NCI-H1436 treated with DMSO at 0.1 percent for 48 hours (cell line): Measurements from ENCODE around the gene ASPSCR1.

ENCODE experiments used
- DNase-seq: peaks from one replicate; lab custom pipeline; 2025; lab: John Stamatoyannopoulos, UW

The ASPSCR1 gene

GRCh38 chr17:82055023-82055964 lies 77.9 kb downstream of the ASPSCR1 start:
- DNase-seq, result no peak

DNA sequence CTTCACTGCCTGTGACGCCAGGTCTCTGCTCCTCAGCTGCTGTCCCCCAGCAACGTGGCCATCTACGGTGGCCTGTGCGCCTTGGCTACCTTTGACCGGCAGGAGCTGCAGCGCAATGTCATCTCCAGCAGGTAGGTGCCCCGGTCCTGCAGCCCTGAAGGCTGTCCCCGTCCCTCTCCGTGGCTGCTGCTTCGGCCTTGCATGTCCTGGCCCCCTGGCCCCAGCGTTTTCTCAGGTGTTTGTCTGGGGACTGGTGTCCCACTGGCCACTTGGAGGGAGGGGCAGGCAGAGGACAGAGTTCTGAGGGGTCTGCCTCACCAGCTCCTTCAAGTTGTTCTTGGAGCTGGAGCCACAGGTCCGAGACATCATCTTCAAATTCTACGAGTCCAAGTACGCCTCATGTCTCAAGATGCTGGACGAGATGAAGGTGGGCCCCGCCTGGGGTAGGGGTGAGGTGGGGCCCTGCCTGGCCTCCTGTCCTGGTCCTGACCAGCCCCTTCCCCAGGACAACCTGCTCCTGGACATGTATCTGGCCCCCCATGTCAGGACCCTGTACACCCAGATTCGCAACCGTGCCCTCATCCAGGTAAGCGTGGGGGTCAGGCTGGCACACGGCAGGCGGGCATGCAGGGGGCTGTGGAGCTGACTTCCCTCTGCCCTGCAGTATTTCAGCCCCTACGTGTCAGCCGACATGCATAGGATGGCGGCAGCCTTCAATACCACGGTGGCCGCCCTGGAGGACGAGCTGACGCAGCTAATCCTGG lies 78.7 kb downstream of the ASPSCR1 start:
- DNase-seq, result no peak

DNA sequence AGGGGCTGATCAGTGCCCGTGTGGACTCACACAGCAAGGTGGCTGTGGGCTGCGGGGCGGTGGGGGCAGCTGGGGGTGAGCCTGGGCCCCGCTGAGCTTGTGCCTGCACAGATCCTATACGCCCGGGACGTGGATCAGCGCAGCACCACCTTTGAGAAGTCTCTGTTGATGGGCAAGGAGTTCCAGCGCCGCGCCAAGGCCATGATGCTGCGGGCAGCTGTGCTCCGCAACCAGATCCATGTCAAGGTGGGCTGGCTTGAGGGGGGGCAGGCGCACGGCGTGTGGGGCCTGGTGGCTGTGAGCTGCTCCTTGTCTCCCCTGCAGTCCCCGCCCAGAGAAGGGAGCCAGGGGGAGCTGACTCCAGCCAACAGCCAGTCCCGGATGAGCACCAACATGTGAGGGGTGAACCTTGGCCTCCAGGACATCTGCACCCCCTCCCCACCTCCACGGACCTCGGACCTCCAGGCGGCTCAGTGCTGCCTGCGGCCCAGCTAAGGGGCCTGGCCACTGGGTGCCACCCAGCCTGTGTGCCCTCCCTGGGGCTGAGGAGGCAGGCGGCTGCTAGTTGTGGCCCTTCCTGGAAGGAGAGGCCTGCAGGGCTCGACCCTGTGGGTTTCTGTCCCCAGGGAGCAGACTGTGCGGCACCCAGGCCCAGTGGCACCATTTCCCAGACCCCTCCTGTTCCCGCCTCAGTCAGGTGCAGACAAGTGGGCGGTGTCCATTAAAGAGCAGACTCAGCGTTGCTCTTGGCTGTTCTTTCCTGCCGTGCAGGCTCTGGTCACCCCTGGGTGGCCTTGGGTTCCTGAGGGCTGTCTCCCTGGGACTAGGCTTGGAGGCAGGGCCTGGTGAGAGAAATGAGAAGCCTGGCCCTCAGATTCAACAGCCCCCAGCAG lies 79.5 kb downstream of the ASPSCR1 start:
- no peak for DNase-seq

DNA sequence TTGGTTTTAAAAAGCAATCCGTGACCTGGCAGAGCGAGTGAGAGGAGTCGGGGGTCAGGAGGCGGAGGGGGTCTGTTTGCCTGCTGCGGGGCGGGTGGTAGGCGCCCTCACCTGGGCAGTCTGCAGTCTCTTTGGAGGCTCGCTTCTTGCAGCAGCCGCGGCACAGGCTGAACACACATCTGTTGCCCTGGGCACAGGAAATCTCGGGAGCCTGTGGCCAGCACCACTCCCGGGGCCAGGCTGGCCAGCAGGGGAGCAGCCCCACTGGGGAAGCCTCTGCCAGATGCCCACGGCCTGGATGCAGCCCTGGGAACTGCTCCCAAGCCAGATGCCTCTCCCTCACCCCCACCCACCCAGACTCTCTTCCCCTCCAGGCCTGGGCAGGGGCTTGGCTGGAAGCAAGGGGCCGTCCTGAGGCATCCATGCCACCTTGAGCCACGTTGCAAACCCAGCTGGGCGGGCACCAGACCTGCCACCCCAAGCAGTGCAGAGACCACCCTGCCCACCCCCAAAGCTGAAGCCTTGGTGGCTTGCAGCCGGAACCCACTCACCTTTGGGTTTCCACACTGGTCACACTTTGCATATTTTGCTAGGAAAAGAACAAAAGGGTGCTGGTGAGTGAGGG lies 80.9 kb downstream of the ASPSCR1 start:
- DNase-seq, result no peak

DNA sequence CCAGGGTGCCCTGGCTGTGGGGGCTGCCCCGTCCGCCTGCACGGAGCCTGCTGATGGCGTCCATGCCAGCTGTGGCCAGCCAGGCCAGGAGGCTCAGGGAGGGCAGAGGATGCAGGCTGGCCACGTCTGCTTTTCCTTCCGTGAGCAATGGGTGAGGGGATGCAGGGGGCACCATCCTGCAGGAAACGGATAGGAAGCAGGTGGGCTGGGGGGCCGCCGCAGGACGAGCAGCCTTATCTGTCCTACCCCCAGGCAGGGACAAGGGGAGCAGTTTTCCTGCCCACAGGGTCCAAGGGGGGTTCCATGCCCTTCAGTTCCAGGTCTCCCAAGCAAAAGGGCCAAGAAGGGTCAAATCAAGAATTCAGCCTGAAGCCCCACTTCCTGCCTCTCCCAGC lies 81.4 kb downstream of the ASPSCR1 start:
- DNase-seq, result no peak

DNA sequence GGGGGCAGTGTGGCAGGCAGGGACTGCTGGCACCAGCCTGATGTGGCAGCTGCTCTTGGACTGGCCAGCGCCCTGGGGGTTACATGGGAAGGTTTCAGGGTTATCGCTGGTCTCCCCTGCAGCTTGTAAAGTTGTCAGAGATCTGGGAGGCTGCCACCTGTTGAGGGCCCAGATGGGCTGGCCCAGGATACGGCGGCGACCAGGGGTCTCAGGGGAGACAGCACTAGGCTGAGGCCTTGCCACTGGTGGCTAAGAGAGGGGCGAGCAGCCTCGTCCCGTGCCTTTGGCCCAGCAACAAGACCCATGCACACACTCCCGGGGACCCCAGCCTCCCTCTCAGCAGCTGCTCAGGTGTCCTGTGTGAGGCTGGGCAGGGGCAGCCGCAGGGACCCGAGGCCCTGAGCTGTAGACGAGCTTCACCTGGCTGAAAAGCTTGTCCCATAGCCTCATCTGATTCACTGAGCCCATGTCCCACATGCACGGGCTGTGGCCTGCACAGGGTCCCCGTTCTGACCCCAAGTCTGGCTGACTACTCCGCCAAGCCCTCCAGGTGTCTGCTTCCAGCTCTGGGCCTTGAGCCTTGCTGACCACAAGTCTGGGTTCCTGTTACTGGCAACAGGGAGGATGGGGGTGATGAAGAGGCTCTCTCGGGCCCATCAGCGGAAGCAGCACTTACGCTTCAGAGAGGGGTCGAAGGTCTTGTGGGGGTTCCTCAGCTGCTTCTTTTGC lies 82.0 kb downstream of the ASPSCR1 start:
- no peak for DNase-seq

GRCh38 chr17:82060001-82060380 lies 82.6 kb downstream of the ASPSCR1 start:
- no peak for DNase-seq

DNA sequence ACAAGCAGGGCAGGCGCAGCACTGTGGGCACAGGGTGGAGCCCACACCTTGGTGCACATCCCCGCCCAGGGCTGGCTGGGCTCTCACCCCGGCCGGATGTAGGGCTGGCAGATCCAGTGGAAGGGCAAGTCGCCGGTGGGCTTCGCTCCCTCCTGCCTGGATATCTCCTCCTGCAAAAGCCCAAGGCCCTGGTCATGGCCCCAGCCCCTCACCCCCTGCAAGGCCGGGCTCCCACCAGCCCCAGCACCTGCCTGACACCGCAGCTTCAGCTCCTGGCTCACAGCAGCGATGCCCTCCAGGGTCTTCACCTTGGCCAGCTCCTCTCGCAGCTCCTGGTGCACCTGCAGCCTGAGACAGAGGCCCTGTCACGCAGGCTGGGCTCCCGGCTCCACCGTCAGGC lies 83.2 kb downstream of the ASPSCR1 start:
- no peak for DNase-seq

DNA sequence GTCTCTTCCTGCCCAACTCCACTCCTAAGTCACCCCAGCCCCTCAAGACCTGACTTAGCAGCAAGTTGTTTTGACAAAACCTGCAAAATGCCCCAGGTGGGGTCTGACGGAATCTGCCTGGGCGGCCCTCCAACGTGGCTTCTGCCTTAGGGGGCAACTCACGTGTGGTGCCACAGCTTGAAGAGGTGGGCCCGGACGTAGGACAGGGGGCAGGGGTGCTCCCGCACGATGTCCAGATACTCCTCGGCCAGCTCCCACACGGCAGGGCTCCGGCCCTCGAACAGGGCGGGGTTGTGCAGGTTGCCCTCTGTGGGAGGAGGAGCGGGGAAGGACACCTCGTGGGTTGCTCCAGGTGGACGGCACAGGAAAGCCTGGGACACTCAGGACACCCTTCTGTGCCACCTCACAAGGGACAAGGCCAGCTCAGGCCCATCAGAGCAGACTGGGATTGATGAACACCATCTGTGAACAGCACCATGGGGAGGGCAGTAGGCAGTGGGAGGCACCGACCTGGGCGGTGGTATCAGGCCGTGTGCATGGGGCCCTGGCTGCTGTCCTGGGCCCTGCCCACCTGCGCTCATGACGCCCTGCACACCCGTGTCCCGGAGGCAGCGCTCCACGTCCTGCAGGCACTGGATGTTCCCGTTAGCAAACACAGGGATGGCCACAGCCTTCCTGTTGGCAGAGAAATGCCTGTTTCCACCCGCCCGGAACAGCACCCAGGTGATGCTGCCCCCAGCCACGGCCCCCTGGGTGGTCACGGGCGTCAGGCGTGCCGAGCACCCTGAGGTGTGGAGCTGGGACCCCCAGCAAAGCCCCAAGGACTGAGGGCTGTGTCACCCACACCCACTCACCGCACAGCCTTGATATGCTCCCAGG lies 83.9 kb downstream of the ASPSCR1 start:
- DNase-seq, result no peak

GRCh38 chr17:82062076-82062983 lies 84.9 kb downstream of the ASPSCR1 start:
- no peak for DNase-seq

DNA sequence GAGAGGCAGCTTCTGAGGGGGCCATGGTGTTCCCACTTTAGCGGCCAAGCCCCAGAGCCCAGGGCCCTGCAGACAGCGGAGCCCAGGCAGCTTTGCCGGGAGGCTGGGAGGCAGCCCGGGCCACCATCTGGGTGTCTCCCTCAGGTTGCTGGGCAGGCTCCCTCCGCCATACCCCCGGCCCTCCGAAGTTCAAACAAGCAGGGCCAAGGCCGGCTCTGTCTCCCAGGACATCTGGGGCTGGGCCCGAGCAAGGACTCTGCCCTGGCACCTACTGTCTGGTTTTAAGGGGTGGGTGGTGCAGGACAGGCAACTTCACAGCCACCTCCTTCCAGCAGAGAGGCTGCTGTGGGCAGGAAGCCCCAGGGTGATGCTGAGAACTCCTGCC lies 85.5 kb downstream of the ASPSCR1 start:
- no peak for DNase-seq

GRCh38 chr17:82063424-82064415 lies 86.3 kb downstream of the ASPSCR1 start:
- DNase-seq, result no peak

GRCh38 chr17:82064433-82065192 lies 87.2 kb downstream of the ASPSCR1 start:
- no peak for DNase-seq

- DNase-seq, result no peak
Observed at GRCh38 chr17:82065193-82065637, 87.8 kb downstream of the ASPSCR1 start.

DNA sequence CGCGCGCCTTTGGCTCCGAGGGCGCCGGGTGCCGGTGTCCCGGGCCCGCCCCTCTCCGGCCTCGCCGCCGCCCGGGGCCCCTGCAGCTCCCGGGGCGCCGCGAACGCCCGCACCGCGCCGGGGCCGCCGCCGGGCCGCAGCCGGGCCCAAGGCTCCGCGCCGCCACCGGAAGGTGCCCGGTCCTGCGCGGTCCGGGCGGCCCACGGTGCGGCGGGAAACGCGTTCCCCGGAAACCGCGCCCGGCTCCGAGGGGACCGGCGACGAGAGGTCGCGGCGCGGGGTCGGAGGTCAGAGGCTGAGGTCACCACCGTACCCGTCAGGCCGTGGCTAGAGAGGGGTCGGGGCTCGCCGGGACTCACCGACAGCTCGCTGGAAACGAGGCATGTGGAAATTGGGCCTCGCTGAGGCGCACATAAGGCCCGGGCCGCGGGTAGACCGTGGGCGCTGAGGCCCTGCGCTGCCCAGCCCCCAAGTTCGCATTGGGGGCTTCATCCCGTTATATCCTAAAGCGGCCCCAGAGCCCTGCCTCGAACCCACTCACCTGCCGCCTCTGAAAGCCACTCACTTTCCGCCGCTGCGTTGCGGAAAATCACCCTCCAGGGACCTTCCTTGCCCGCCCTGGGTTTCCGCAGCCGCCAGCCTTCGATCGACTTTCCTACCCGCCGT lies 88.3 kb downstream of the ASPSCR1 start, which contains the start of gene DUS1L:
TSS of gene DUS1L (minus strand) at position 167 of the 666 bp plus-strand sequence. CDS start 745 bp downstream, outside the sequence.
- no peak for DNase-seq
